NCI-H345 treated with DMSO at 0.1 percent for 48 hours (cell line): ENCODE results near the gene ADPGK.
"Not testable (repeated sequence)": the region's sequence is repeated elsewhere in the genome, so short reads cannot be mapped to it uniquely, and the experiment has no call there.

Experiments used
- DNase-seq: peaks from one replicate; lab custom pipeline; 2025; ENCODE audit not compliant: unreplicated experiment; lab: John Stamatoyannopoulos, UW

Gene ADPGK

GRCh38 chr15:72751751-72752455 is 31.7 kb downstream of the ADPGK start:
- DNase-seq, result no peak

DNA sequence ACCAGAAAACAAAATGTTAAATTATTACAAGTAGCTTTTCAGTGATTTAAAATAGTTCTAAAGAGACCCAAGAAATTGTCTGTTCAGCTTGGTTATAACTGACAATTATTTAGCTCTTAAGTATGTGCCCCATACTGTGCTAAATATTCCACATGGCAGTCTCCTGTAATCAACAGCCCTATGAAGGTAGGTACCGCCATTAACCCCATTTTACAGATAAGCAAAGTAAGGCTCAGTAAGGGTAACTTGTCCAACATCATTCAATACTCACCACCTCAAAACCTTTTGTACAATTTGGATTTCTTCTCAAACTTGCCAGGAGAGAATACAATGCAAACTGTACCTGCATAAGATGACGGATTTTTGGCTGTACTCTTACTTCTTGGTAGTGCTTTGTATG is 33.9 kb downstream of the ADPGK start:
- DNase-seq, result no peak

DNA sequence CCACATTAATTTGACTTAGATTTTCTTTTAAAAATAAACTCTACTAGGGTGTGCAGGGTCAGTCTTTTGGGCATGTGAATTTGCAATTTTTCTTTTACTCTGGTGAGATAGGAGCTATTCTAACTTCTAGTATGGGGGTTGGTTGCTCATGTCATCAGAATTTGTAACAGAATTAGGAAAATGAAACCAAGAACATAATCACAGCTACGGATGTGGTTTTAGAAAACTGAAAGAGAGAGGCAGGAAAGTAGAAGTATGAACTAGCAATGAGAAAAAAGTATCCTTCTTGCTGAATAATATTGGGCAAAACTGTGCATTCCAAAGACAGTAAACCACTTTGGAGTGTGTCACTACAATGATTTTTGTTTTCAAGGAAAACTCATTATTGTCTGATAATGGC is 43.3 kb downstream of the ADPGK start:
- DNase-seq, result no peak

- no peak for DNase-seq
These were observed 45.8 kb downstream of the ADPGK start for GRCh38 chr15:72737723-72738122.

DNA sequence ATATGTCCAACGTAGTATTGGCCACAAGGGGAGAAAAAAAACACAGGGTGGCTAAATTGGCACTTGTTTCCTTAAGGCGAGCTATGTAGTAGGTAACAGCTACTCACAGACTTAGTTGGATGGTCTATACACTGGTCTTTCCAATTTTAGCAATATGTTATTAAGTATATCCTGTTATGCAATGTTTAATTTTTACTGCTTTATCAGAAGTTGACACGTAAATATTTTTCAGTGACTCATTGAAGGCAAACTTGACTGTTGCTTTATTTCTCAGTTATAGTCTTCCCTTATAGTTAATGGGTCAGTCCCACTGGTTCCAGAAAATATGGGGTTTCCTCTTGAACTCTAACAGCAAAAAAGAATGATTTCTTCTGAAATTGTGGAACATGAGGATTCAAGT is 46.5 kb downstream of the ADPGK start:
- DNase-seq, result no peak

DNA sequence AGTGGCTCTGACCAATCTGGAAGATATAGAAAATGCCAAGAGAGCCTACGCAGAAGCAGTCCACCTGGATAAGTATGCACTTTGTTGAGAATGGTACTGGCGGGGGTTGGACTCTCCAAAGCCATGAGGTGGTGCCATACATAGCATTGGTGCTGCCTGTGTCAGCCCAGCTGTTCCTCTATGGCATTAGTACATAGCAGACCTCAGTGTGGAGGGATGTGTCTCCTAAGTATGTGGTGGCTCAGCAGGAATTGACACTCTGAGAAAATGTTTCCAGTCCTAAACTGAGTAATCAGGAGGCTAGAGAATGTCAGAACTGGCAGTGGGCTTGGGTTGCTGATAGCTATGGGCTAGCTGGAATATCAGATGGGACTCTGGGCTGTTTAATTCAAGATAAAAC is 48.4 kb downstream of the ADPGK start:
- DNase-seq, result no peak

DNA sequence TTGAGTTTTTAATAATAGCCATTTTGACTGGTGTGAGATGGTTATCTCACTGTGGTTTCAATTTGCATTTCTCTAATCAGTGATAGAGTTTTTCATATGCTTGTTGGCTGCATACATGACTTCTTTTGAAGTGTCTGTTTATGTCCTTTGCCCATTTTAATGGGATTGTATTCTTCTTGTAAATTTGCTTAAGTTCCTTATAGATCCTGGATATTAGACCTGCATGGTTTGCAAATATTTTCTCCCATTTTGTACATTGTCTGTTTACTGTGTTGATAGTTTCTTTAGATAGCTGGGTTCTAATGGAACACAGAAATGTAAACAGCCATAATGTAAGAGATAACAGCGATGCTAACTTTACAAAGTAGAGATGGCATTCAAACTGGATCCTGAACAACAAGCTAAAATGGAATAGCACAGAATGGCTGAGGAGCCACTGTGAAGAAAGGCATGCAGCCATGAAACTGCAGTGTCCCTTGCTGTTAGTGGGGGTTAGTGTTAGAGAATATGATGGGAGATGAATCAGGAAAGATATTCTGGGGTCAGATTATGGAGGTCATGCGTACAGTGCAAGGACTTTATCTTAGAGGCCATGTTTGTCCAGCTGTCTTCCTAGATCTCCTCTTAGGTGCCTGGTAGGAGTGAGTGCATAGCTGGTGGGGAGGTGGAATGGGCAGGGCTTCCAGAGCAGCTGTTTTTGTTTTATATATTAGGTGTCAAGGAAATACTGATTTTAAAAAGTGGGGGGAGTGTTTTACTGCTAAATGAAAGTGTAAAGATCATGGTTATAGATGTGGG is 49.4 kb downstream of the ADPGK start:
- DNase-seq, result no peak

GRCh38 chr15:72732516-72732915 is 51.0 kb downstream of the ADPGK start:
- DNase-seq, result no peak

DNA sequence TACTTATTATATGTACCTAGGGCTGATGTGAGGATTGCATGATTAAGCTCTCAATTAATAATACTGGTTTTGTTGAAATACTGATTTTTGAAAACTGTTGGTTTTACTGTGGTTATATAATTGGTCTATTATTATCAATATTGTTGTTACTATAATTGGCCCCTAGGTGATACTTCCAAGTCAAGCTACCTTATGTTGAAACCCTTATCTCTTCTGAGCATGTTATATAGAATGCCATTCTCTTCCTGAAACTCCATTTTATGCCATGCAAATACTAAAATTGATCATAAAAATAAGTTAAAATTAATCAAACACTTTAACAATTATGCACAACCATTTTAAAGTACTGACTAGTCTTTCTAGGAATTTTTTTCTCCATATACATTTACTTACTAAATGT is 51.5 kb downstream of the ADPGK start:
- no peak for DNase-seq

DNA sequence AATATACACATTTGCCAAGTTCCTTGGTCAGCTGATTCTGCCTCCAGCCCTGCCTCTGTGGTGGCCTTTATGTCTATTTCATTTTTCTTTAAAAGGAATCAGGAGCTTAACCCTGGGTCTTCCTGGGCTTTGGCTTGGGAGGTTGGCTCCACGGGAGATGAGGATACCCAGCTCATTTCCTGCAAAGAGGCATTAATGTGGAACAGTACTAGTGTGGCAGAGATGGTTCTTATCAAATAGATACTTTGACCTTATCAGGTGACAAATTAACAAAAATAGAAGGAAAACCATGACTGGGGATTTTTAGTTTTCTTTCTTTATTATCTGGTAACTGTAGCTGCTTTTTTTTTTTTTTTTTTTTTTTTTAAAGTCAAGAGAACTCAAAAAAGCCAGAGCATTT is 54.7 kb downstream of the ADPGK start:
- no peak for DNase-seq

GRCh38 chr15:72728249-72728648 is 55.3 kb downstream of the ADPGK start:
- DNase-seq, result not testable (repeated sequence)

DNA sequence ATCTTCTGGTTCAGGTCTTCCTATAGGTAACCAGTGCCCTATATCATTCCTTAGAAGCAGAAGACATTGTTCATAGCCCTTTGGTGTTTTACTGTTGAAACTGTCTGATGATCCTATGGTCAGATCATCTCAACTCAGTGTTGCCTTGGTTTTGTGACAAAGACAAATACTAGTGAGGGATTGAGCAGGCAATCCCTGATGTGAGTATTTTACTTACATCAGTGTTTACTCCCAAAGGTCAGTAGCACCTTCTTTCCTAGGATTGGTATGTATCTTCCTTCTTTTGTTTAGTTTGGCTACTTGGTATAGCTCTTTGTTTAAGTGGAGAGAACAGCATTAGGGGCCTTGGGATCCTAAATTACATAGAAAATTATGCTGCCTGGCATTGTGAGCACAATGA is 56.4 kb downstream of the ADPGK start:
- no peak for DNase-seq

DNA sequence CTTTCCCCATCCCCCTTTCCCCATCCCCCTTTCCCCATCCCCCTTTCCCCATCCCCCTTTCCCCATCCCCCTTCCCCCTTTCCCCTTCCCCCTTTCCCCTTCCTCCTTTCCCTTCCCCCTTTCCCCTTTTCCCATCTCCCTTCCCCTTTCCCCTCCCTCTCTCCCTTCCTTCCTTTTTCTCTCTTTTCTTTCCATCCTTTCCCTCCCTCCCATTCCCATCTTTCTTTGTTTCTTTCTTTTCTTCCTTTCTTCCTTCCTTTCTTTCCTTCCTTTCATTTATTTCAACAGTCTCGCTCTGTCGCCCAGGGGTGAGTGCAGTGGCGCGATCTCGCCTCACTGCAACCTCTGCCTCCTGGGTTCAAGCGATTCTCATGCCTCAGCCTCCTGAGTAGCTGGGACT is 57.7 kb downstream of the ADPGK start:
- DNase-seq, result not testable (repeated sequence)

DNA sequence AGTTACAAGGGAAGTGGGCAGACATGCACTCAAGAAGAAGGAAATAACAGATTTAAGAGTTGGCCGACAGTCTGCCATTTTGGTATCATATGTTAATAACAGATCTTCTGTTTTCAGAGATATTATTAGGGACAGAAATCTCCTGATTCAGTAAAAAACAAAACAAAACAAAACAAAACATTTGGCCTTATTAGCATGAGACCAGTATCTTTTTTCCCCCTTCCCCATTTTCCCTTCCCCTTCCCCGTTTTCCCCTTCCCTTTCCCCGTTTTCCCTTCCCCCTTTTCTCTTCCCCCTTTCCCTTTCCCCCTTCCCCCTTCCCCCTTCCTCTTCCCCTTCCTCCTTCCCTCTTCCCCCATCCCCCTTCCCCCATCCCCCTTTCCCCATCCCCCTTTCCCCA is 58.1 kb downstream of the ADPGK start:
- no peak for DNase-seq

DNA sequence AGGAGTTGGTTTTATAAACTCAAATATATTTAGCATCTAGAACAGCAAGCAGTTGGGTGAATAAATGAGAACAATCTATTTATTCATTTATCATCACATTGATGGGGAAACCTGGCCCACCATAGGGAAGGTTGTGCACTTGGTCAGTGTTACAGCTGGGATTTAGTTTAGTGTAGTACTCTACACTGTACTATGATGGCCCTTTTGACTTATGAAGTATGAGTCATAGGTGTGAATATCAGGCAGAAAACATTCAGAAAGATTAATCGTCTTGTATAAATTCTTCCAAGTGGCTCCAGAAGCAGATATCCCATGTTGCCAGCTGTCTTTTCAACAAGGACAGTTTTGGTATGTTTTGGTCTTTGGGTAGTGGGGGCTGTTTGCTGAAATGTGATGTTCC is 59.5 kb downstream of the ADPGK start:
- DNase-seq, result no peak

DNA sequence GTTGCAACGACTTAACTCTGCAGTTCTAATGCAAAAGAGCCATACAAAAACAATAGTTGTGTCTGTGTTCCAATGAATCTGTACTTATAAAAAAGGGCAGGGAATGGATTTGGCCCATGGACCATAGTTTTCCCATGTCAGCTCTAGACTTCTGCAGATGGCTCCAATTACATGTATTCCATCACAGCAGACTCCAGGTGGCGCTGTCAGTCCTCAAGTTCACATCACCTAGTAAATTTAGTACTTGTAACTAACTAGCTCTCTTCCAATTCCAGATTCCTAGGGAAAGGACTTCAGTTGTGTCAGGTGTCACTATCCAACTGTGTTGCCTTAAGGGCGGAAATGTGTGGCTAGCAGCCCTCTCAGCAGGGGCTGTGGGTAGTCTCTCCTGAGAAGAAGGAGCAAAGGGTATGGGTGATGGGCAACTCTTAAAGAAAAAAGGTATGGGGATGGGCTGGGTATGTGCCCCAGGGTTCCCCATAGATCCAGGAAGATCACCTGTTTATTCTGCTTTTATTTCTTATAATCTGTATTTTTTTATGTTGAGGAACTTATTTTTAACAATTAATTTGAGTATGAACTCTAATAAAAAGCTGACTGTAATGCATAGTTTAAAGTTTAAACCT is 61.4 kb downstream of the ADPGK start:
- no peak for DNase-seq

DNA sequence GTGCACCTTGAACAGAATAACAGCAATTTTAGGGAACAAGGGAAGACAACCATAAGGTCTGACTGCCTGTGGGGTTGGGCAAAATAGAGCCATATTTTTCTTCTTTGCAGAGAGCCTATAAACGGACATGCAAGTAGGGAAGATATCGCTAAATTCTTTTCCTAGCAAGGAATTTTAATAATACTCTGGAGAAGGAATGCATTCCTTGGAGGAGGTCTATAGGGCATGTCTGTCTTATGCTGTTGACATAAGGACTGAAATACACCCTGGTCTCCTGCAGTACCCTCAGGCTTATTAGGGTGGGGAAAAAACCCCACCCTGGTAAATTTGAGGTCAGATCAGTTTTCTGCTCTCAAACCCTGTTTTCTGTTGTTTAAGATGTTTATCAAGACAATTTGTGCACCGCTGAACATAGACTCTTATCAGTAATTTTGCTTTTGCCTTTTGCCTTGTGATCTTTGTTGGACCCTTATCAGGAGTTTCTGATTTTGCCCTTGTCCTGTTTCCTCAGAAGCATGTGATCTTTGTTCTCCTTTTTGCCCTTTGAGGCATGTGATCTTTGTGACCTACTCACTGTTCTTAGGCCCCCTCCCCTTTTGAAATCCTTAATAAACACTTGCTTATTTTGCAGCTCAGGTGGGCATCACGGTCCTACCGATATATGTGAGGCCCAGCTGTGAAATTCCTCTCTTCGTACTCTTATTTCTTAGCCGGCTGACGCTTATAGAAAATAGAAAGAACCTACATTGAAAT is 74.8 kb downstream of the ADPGK start:
- DNase-seq, result not testable (repeated sequence)

GRCh38 chr15:72706266-72706665 is 77.3 kb downstream of the ADPGK start:
- no peak for DNase-seq
